ENCODE results near the gene FUT9. TPM values are rescaled to one million over a fixed set of nuclear protein-coding genes. Genes with fewer than 3 reads are reported as not detected.

The FUT9 gene
- total RNA-seq, 1 donor = not detected

DNA sequence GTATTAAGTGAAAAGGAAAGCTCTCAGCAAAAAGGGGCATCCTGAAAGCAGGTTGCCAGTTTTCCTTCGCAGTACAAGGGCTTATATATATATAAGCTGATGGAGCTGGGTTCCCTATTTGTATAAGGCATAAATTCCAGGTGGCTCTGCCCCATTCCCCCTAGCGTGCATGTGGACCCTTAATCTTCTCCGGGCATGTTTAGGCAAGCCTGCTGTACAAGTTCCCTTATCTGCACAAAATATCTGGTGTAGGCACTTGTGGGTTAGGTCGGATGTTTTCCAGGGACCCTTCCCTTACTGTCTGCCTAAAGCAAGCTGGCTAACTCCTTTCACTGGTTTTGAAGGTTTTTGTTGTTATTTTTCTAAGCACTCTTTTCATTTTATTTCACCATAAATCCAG, 140.7 kb downstream of the FUT9 start:
- no peak for DNase-seq (ENCODE audit: low read depth)
- no peak overlapping the region for H3K4me3 ChIP-seq (ENCODE audit: low read depth, low read length)
- TF ChIP-seq, protein P1, sequence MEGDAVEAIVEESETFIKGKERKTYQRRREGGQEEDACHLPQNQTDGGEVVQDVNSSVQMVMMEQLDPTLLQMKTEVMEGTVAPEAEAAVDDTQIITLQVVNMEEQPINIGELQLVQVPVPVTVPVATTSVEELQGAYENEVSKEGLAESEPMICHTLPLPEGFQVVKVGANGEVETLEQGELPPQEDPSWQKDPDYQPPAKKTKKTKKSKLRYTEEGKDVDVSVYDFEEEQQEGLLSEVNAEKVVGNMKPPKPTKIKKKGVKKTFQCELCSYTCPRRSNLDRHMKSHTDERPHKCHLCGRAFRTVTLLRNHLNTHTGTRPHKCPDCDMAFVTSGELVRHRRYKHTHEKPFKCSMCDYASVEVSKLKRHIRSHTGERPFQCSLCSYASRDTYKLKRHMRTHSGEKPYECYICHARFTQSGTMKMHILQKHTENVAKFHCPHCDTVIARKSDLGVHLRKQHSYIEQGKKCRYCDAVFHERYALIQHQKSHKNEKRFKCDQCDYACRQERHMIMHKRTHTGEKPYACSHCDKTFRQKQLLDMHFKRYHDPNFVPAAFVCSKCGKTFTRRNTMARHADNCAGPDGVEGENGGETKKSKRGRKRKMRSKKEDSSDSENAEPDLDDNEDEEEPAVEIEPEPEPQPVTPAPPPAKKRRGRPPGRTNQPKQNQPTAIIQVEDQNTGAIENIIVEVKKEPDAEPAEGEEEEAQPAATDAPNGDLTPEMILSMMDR (IDR thresholded peaks at IDR 0.05; ENCODE audit: insufficient read depth, low read depth, low read length) = no peak

GRCh38 chr6:96157018-96157565, 141.3 kb downstream of the FUT9 start:
- TF ChIP-seq, protein P1 (IDR thresholded peaks at IDR 0.05; ENCODE audit: insufficient read depth, low read depth, low read length) = no peak
- DNase-seq (ENCODE audit: low read depth) = no peak
- no peak overlapping the region for H3K4me3 ChIP-seq (ENCODE audit: low read depth, low read length)

DNA sequence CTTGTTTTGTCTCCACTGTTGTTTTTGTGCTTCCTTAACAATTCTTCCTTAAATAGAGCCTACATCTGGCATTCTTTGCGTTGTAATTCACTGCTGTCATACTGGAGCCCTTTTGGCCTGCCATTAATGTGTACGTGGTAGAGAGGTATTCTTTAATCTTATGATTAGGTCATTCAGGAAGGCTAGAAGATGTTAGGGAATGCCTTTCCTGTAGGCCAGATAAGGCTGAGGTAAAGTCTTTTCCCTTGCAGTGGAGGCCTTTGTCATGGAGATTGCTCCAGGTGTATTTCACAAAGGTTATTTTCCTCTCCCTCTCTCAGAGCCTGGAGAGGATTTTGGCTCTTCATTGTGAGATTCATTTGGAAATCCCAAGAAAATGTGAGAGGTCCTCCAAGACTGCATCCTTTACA, 146.9 kb downstream of the FUT9 start:
- H3K4me3 ChIP-seq (ENCODE audit: low read depth, low read length) = no peak overlapping the region
- TF ChIP-seq, protein P1 (IDR thresholded peaks at IDR 0.05; ENCODE audit: insufficient read depth, low read depth, low read length) = no peak
- no peak for DNase-seq (ENCODE audit: low read depth)

DNA sequence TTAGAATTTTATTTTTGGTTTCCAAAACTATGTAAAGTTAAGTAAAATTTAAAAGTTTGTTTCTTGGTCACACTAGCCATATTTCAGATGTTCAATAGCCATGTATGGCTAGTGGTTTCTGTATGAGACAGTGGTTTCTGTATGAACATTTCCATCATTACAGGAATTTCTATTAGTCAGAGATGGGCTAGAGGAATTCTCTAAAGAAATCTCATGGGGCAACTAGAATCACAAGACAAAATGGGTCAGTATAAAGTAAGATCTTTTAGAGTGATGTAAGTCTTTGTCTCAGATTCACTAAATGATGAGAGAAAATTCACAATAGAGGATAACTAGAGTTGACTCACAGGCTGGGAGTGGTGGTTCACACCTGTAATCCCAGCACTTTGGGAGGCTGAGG, 149.0 kb downstream of the FUT9 start:
- TF ChIP-seq, protein P1 (IDR thresholded peaks at IDR 0.05; ENCODE audit: insufficient read depth, low read depth, low read length) = no peak
- H3K4me3 ChIP-seq (ENCODE audit: low read depth, low read length) = no peak overlapping the region
- no peak for DNase-seq (ENCODE audit: low read depth)

- H3K4me3 ChIP-seq (ENCODE audit: low read depth, low read length) = no peak overlapping the region
- DNase-seq (ENCODE audit: low read depth) = no peak
- TF ChIP-seq, protein P1 (IDR thresholded peaks at IDR 0.05; ENCODE audit: insufficient read depth, low read depth, low read length) = no peak
Measured at GRCh38 chr6:96171112-96171511, 155.3 kb downstream of the FUT9 start.

DNA sequence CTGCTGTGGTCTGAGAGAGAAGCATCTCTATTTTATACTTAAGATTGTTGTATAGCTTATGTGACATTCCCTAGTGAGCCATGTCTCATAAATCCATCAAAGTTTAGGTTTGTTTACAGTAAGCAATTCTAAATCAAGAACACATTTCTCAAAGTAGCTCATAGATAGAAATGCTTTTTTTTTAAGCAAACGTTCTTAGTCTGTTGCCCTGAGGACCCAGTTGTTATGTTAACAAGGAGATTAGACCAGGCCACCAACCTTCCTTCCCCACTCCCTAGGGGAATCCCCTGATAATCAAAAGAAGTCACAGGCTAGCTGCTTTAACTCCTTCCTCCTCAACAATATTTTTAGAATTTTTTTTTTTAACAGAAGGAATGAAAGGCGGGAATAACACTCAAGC, 169.0 kb downstream of the FUT9 start:
- DNase-seq (ENCODE audit: low read depth) = no peak
- TF ChIP-seq, protein P1 (IDR thresholded peaks at IDR 0.05; ENCODE audit: insufficient read depth, low read depth, low read length) = no peak
- no peak overlapping the region for H3K4me3 ChIP-seq (ENCODE audit: low read depth, low read length)

DNA sequence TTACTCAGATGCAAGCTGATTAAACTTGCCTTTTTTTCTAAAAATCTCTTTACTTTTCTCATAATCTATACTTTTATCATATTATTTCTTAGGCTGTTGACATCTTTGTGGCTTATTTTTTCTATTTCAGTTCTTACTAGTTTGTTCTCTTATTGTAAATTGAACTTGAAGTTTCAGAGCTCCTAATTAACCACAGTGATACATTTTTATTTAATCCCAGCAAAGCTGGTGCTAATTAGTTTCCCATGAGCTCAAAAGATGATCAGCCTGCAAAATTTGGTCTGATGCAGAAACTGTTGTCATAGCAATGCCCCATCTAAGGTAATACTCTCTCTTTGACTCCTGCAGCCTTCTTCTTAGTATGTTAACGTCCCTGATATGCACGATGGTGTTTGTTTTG, 170.3 kb downstream of the FUT9 start:
- H3K4me3 ChIP-seq (ENCODE audit: low read depth, low read length) = no peak overlapping the region
- DNase-seq (ENCODE audit: low read depth) = no peak
- TF ChIP-seq, protein P1 (IDR thresholded peaks at IDR 0.05; ENCODE audit: insufficient read depth, low read depth, low read length) = no peak
